IPS-18a (cell line): ENCODE data around the gene NAGA.

ENCODE experiments used
- H3K27ac ChIP-seq: one replicate; pipeline ENCODE4 v1.5.1; 2013; ENCODE audit warnings: low read length
- H3K27me3 ChIP-seq: one replicate; pipeline ENCODE4 v1.6.1; 2013; ENCODE audit warnings: mild to moderate bottlenecking, low read length; ENCODE audit not compliant: control insufficient read depth, insufficient read depth
- H3K36me3 ChIP-seq: one replicate; pipeline ENCODE4 v1.6.1; 2013; ENCODE audit warnings: low read depth, low read length; ENCODE audit not compliant: control insufficient read depth
- H3K4me1 ChIP-seq: one replicate; pipeline ENCODE4 v1.6.1; 2013; ENCODE audit warnings: low read depth, low read length; ENCODE audit not compliant: control insufficient read depth
- H3K4me3 ChIP-seq: one replicate; pipeline ENCODE4 v1.5.1; 2013; ENCODE audit warnings: low read length
- H3K9ac ChIP-seq: one replicate; pipeline ENCODE4 v1.6.1; 2013; ENCODE audit warnings: mild to moderate bottlenecking, low read length, moderate library complexity
- H3K9me3 ChIP-seq: one replicate; pipeline ENCODE4 v1.6.1; 2013; ENCODE audit warnings: low read depth, low read length; ENCODE audit not compliant: control insufficient read depth

NAGA gene

GRCh38 chr22:42086051-42086450 lies 15.4 kb upstream of the NAGA start:
- H3K27me3 ChIP-seq, result no peaks in the 10 kb centered on the region
- H3K27ac ChIP-seq, result no peak overlapping the region
- no peak overlapping the region for H3K4me3 ChIP-seq
- H3K4me1 ChIP-seq, result no peaks in the 10 kb centered on the region
- no peak overlapping the region for H3K9ac ChIP-seq
- H3K9me3 ChIP-seq, result no peaks in the 10 kb centered on the region
- H3K36me3 ChIP-seq, result peaks cover 31% of the 10 kb centered on the region

GRCh38 chr22:42084874-42085273 lies 14.3 kb upstream of the NAGA start:
- no peaks in the 10 kb centered on the region for H3K9me3 ChIP-seq
- no peak overlapping the region for H3K27ac ChIP-seq
- H3K36me3 ChIP-seq, result peaks cover 31% of the 10 kb centered on the region
- no peak overlapping the region for H3K9ac ChIP-seq
- H3K4me3 ChIP-seq, result no peak overlapping the region
- H3K4me1 ChIP-seq, result no peaks in the 10 kb centered on the region
- H3K27me3 ChIP-seq, result no peaks in the 10 kb centered on the region

GRCh38 chr22:42083119-42083518 lies 12.5 kb upstream of the NAGA start:
- no peak overlapping the region for H3K27ac ChIP-seq
- no peak overlapping the region for H3K9ac ChIP-seq
- no peaks in the 10 kb centered on the region for H3K27me3 ChIP-seq
- peaks cover 31% of the 10 kb centered on the region for H3K36me3 ChIP-seq
- no peaks in the 10 kb centered on the region for H3K4me1 ChIP-seq
- no peaks in the 10 kb centered on the region for H3K9me3 ChIP-seq
- no peak overlapping the region for H3K4me3 ChIP-seq

GRCh38 chr22:42080287-42080686 lies 9.7 kb upstream of the NAGA start:
- Histone ChIP-seq H3K27ac (no peak overlapping the region), H3K4me3 (peak overlapping the region; percentile 72), H3K4me1 (no peaks in the 10 kb centered on the region), H3K36me3 (peaks cover 11% of the 10 kb centered on the region), H3K27me3 (no peaks in the 10 kb centered on the region), H3K9me3 (no peaks in the 10 kb centered on the region), H3K9ac (peak overlapping the region; percentile 85)

GRCh38 chr22:42079319-42080251 lies 9.0 kb upstream of the NAGA start, which contains the start of gene SMDT1:
Gene SMDT1 (plus strand): TSS chr22:42079700. CDS start chr22:42079769, 69 bp downstream.
- Histone ChIP-seq H3K36me3 (peaks cover 5% of the 10 kb centered on the region), H3K4me3 (peak within 1 kb of the TSS; percentile 72), H3K9me3 (no peaks in the 10 kb centered on the region), H3K27ac (peak within 1 kb of the TSS; percentile 70), H3K4me1 (no peaks in the 10 kb centered on the region), H3K9ac (peak within 1 kb of the TSS; percentile 85), H3K27me3 (no peaks in the 10 kb centered on the region)

- Histone ChIP-seq H3K9ac (peak overlapping the region; percentile 85), H3K27ac (peak overlapping the region; percentile 1), H3K4me3 (peak overlapping the region; percentile 72), H3K4me1 (no peaks in the 10 kb centered on the region), H3K9me3 (no peaks in the 10 kb centered on the region), H3K36me3 (peaks cover 4% of the 10 kb centered on the region), H3K27me3 (peaks cover 2% of the 10 kb centered on the region)
Observed at GRCh38 chr22:42078469-42079318, 8.1 kb upstream of the NAGA start.

- Histone ChIP-seq H3K27ac (no peak overlapping the region), H3K4me3 (no peak overlapping the region), H3K36me3 (peaks cover 3% of the 10 kb centered on the region), H3K27me3 (peaks cover 13% of the 10 kb centered on the region), H3K4me1 (no peaks in the 10 kb centered on the region), H3K9me3 (no peaks in the 10 kb centered on the region), H3K9ac (no peak overlapping the region)
Observed at GRCh38 chr22:42077486-42078125, 7.0 kb upstream of the NAGA start.

- no peak overlapping the region for H3K27ac ChIP-seq
- H3K9ac ChIP-seq, result no peak overlapping the region
- no peaks in the 10 kb centered on the region for H3K36me3 ChIP-seq
- H3K4me3 ChIP-seq, result no peak overlapping the region
- no peaks in the 10 kb centered on the region for H3K9me3 ChIP-seq
- H3K4me1 ChIP-seq, result no peaks in the 10 kb centered on the region
- peaks cover 14% of the 10 kb centered on the region for H3K27me3 ChIP-seq
Observed at GRCh38 chr22:42076764-42077485, 6.3 kb upstream of the NAGA start.

- H3K36me3 ChIP-seq, result no peaks in the 10 kb centered on the region
- H3K9ac ChIP-seq, result no peak overlapping the region
- H3K9me3 ChIP-seq, result no peaks in the 10 kb centered on the region
- no peak overlapping the region for H3K27ac ChIP-seq
- peak overlapping the region; percentile 48 for H3K4me3 ChIP-seq
- H3K4me1 ChIP-seq, result peaks cover 5% of the 10 kb centered on the region
- H3K27me3 ChIP-seq, result peaks cover 14% of the 10 kb centered on the region
Observed at GRCh38 chr22:42074846-42075676, 4.4 kb upstream of the NAGA start.

GRCh38 chr22:42074132-42074811 lies 3.7 kb upstream of the NAGA start, which contains the start of gene PHETA2:
Gene PHETA2 (plus strand): TSS chr22:42074248. CDS start chr22:42077294, 3,046 bp downstream.
- peaks cover 10% of the 10 kb centered on the region for H3K4me1 ChIP-seq
- peaks cover 19% of the 10 kb centered on the region for H3K27me3 ChIP-seq
- no peak within 1 kb of the TSS for H3K27ac ChIP-seq
- H3K9ac ChIP-seq, result peak within 1 kb of the TSS; percentile 28
- H3K9me3 ChIP-seq, result no peaks in the 10 kb centered on the region
- peak within 1 kb of the TSS; percentile 48 for H3K4me3 ChIP-seq
- H3K36me3 ChIP-seq, result no peaks in the 10 kb centered on the region
